ENCODE measurements around the gene GOT1. TPM values are rescaled to one million over a fixed set of nuclear protein-coding genes. Genes with fewer than 3 reads are reported as not detected.

The GOT1 gene
- total RNA-seq, 1 experiment from 2014 or later, result 56.8 TPM

DNA sequence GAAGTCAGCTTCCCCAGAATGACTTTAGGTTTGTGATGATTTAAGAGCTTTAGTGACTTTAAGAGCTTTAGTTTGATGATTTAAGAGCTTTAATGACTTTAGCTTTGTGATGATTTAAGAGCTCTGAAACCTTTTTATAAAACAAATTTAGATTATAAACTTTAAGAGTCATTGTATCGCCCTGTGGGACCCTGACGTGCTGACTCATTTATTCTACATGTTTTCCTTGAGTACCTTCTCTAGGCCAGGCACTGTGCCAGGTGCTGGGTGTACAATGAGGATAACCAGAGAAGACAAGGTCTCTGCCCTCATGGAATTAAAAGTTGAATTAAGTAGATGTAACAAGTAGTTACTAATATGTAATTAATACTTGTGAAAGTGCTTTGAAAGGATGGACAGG, 55.9 kb downstream of the GOT1 start:
- no peaks in the 10 kb centered on the region for H3K36me3 Mint-ChIP-seq
- no peak overlapping the region for H3K27ac Mint-ChIP-seq
- no peaks in the 10 kb centered on the region for H3K9me3 Mint-ChIP-seq
- TF ChIP-seq ZNF121 (CRISPR knock-in tag; IDR thresholded peaks at IDR 0.05), result no peak
- TF ChIP-seq, protein P1, sequence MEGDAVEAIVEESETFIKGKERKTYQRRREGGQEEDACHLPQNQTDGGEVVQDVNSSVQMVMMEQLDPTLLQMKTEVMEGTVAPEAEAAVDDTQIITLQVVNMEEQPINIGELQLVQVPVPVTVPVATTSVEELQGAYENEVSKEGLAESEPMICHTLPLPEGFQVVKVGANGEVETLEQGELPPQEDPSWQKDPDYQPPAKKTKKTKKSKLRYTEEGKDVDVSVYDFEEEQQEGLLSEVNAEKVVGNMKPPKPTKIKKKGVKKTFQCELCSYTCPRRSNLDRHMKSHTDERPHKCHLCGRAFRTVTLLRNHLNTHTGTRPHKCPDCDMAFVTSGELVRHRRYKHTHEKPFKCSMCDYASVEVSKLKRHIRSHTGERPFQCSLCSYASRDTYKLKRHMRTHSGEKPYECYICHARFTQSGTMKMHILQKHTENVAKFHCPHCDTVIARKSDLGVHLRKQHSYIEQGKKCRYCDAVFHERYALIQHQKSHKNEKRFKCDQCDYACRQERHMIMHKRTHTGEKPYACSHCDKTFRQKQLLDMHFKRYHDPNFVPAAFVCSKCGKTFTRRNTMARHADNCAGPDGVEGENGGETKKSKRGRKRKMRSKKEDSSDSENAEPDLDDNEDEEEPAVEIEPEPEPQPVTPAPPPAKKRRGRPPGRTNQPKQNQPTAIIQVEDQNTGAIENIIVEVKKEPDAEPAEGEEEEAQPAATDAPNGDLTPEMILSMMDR (IDR thresholded peaks at IDR 0.05), result no peak
- TF ChIP-seq, protein P2, sequence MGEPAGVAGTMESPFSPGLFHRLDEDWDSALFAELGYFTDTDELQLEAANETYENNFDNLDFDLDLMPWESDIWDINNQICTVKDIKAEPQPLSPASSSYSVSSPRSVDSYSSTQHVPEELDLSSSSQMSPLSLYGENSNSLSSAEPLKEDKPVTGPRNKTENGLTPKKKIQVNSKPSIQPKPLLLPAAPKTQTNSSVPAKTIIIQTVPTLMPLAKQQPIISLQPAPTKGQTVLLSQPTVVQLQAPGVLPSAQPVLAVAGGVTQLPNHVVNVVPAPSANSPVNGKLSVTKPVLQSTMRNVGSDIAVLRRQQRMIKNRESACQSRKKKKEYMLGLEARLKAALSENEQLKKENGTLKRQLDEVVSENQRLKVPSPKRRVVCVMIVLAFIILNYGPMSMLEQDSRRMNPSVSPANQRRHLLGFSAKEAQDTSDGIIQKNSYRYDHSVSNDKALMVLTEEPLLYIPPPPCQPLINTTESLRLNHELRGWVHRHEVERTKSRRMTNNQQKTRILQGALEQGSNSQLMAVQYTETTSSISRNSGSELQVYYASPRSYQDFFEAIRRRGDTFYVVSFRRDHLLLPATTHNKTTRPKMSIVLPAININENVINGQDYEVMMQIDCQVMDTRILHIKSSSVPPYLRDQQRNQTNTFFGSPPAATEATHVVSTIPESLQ (CRISPR knock-in tag; IDR thresholded peaks at IDR 0.05), result no peak
- TF ChIP-seq ZNF671 (CRISPR knock-in tag; IDR thresholded peaks at IDR 0.05), result no peak
- ChIA-PET CTCF (no interaction called here), POLR2A (no interaction called here)
- DNase-seq (ENCODE audit: low spot score) (no peak), ATAC-seq (no peak)
- H3K27me3 Mint-ChIP-seq (ENCODE audit: low read depth), result no peaks in the 10 kb centered on the region; the same call in 1 of the 2 replicates
- H3K4me1 Mint-ChIP-seq, result peaks cover 6% of the 10 kb centered on the region
- H3K4me3 Mint-ChIP-seq, result no peak overlapping the region

DNA sequence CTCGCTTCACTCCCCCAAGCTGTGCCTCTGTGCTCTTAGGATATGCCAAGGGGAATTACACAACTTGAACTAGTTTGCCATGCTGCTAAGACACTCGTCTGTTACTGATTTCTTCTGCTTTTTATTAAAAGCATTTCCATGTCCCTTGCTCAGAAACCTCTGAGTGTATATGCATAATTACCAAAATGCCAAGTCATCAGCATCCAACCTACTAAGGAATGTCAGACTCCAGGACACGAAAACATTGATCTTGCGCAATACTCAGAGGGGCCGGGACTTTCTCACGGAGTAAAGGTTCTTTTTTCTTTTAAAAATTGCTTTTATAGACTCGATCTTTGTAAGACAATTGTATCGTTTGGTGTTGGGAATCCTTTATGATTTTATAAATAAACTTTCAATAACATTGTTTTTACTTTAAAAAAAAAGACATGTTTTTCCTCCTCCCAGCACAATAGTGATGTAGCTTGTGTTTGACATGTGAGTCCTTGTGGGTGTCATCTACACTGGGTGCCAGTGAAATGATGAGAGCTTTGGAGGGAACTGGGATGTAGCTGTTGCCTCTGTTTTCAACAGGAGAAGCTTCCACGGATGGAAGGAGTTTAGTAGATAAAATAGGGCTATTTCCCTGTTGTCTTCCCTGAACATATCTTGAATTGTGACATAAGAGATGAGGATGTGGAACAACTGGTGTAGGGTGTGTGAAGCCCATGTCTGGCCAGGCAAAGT, 57.7 kb downstream of the GOT1 start:
- peaks cover 6% of the 10 kb centered on the region for H3K4me1 Mint-ChIP-seq
- DNase-seq (ENCODE audit: low spot score) (no peak), ATAC-seq (no peak)
- no peaks in the 10 kb centered on the region for H3K9me3 Mint-ChIP-seq
- ChIA-PET CTCF (no interaction called here), POLR2A (no interaction called here)
- H3K4me3 Mint-ChIP-seq, result no peak overlapping the region
- no peaks in the 10 kb centered on the region; the same call in none of the 2 replicates for H3K27me3 Mint-ChIP-seq (ENCODE audit: low read depth)
- TF ChIP-seq GABPB1 (CRISPR knock-in tag; IDR thresholded peaks at IDR 0.05) (no peak), JUN (CRISPR knock-in tag; IDR thresholded peaks at IDR 0.05) (no peak), TP53 (CRISPR knock-in tag; IDR thresholded peaks at IDR 0.05) (no peak), FOXP1 (CRISPR knock-in tag; IDR thresholded peaks at IDR 0.05; ENCODE audit: borderline replicate concordance) (no peak), NR1H2 (CRISPR knock-in tag; IDR thresholded peaks at IDR 0.05) (no peak), NFYB (CRISPR knock-in tag; conservative IDR thresholded peaks at IDR 0.05; ENCODE audit: low read depth) (no peak), CREM (CRISPR knock-in tag; IDR thresholded peaks at IDR 0.05) (no peak), ZNF423 (CRISPR knock-in tag; IDR thresholded peaks at IDR 0.05) (no peak), ETV6 (CRISPR knock-in tag; IDR thresholded peaks at IDR 0.05) (no peak), FOXK1 (CRISPR knock-in tag; IDR thresholded peaks at IDR 0.05) (no peak)
- TF ChIP-seq, protein P3, sequence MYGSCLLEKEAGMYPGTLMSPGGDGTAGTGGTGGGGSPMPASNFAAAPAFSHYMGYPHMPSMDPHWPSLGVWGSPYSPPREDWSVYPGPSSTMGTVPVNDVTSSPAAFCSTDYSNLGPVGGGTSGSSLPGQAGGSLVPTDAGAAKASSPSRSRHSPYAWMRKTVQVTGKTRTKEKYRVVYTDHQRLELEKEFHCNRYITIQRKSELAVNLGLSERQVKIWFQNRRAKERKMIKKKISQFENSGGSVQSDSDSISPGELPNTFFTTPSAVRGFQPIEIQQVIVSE (CRISPR knock-in tag; IDR thresholded peaks at IDR 0.05; ENCODE audit: borderline replicate concordance), result no peak
- TF ChIP-seq, protein P4, sequence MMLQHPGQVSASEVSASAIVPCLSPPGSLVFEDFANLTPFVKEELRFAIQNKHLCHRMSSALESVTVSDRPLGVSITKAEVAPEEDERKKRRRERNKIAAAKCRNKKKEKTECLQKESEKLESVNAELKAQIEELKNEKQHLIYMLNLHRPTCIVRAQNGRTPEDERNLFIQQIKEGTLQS (CRISPR knock-in tag; conservative IDR thresholded peaks at IDR 0.05), result no peak
- TF ChIP-seq, protein P5, sequence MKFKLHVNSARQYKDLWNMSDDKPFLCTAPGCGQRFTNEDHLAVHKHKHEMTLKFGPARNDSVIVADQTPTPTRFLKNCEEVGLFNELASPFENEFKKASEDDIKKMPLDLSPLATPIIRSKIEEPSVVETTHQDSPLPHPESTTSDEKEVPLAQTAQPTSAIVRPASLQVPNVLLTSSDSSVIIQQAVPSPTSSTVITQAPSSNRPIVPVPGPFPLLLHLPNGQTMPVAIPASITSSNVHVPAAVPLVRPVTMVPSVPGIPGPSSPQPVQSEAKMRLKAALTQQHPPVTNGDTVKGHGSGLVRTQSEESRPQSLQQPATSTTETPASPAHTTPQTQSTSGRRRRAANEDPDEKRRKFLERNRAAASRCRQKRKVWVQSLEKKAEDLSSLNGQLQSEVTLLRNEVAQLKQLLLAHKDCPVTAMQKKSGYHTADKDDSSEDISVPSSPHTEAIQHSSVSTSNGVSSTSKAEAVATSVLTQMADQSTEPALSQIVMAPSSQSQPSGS (CRISPR knock-in tag; IDR thresholded peaks at IDR 0.05; ENCODE audit: borderline replicate concordance, low read depth), result no peak
- TF ChIP-seq, protein P6, sequence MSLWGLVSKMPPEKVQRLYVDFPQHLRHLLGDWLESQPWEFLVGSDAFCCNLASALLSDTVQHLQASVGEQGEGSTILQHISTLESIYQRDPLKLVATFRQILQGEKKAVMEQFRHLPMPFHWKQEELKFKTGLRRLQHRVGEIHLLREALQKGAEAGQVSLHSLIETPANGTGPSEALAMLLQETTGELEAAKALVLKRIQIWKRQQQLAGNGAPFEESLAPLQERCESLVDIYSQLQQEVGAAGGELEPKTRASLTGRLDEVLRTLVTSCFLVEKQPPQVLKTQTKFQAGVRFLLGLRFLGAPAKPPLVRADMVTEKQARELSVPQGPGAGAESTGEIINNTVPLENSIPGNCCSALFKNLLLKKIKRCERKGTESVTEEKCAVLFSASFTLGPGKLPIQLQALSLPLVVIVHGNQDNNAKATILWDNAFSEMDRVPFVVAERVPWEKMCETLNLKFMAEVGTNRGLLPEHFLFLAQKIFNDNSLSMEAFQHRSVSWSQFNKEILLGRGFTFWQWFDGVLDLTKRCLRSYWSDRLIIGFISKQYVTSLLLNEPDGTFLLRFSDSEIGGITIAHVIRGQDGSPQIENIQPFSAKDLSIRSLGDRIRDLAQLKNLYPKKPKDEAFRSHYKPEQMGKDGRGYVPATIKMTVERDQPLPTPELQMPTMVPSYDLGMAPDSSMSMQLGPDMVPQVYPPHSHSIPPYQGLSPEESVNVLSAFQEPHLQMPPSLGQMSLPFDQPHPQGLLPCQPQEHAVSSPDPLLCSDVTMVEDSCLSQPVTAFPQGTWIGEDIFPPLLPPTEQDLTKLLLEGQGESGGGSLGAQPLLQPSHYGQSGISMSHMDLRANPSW (CRISPR knock-in tag; conservative IDR thresholded peaks at IDR 0.05; ENCODE audit: low read depth), result no peak
- H3K27ac Mint-ChIP-seq, result no peak overlapping the region
- H3K36me3 Mint-ChIP-seq, result no peaks in the 10 kb centered on the region
